OCI-LY3 (cell line): Measurements from ENCODE around the gene NGEF.

Experiments used
- H2AFZ ChIP-seq: fragments of 200-600, 300-600 bp; shearing (Covaris generic); 2 replicates; pipeline ENCODE4 v1.6.0; 2014; ENCODE audit warnings: antibody characterized with exemption, low read depth, low read length
- H3K27ac ChIP-seq: fragments of 200-600, 300-600 bp; sonication (generic); 2 replicates; pipeline ENCODE4 v1.5.1; 2014; ENCODE audit warnings: mild to moderate bottlenecking, low read length, moderate library complexity, mixed read lengths
- H3K27me3 ChIP-seq: fragments of 200-600, 300-600 bp; sonication (generic); 2 replicates; pipeline ENCODE4 v1.6.1; 2014; ENCODE audit warnings: low read depth, low read length, mixed read lengths
- H3K36me3 ChIP-seq: fragments of 200-600, 300-600 bp; sonication (generic); replicated peaks from 2 replicates; pipeline ENCODE3; 2014; ENCODE audit warnings: low read depth, low read length, mixed read lengths
- H3K4me1 ChIP-seq: fragments of 300-600, 200-600 bp; sonication (generic); 2 replicates; pipeline ENCODE4 v1.6.1; 2014; ENCODE audit warnings: low read length, mixed read lengths
- H3K4me2 ChIP-seq: fragments of 200-600, 300-600 bp; sonication (generic); 2 replicates; pipeline ENCODE4 v1.6.1; 2014; ENCODE audit warnings: low read length, mixed read lengths
- H3K4me3 ChIP-seq: fragments of 300-600, 200-600 bp; sonication (generic); 2 replicates; pipeline ENCODE4 v1.5.1; 2014; ENCODE audit warnings: antibody characterized with exemption, mild to moderate bottlenecking, low read length, moderate library complexity
- H3K79me2 ChIP-seq: fragments of 300-600, 200-600 bp; shearing (Covaris generic); 2 replicates; pipeline ENCODE4 v1.6.1; 2014; ENCODE audit warnings: mild to moderate bottlenecking, low read length, mixed read lengths
- H3K9ac ChIP-seq: fragments of 300-600, 200-600 bp; shearing (Covaris generic); 2 replicates; pipeline ENCODE4 v1.6.0; 2014; ENCODE audit warnings: mild to moderate bottlenecking, low read length, moderate library complexity
- H3K9me3 ChIP-seq: fragments of 200-600, 300-600 bp; shearing (Covaris generic); 2 replicates; pipeline ENCODE4 v1.6.1; 2014; ENCODE audit warnings: low read length, mixed read lengths; ENCODE audit not compliant: insufficient read depth
- H4K20me1 ChIP-seq: fragments of 200-600, 300-600 bp; sonication (generic); 2 replicates; pipeline ENCODE4 v1.6.1; 2016; ENCODE audit warnings: low read length, mixed read lengths; ENCODE audit not compliant: insufficient read depth
- EZH2phosphoT487 ChIP-seq: fragments of 200-600 bp; shearing (Covaris generic); IDR thresholded peaks from 2 replicates; pipeline ENCODE4 v1.6.1; 2018; ENCODE audit warnings: antibody characterized with exemption, mixed run types, low read depth
- TF ChIP-seq, protein P1 (sequence below): fragments of 200-600, 300-600 bp; sonication (generic); IDR thresholded peaks from 2 replicates; pipeline ENCODE4 v1.5.1; 2014; ENCODE audit warnings: antibody characterized with exemption, low read length, low read depth

NGEF gene

DNA sequence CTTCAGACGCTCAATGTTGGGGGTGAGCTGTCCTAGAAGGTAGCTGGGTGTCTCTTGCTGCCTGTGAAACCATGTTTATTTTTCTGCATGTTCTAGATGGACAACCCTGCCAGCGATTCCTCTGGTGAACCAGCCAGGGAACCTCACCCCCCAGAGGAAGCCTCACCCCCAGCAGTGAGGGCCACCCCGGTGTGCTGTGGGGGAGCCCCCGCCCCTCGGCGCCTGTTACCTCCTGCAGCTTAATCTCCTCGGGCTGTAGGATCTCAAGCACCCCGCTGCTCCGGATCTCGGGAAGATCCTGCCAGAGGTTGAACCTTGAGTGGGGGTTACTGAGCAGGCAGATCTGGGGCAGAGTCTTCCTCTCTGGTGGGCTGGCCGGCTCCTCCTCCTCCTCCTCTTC lies 93.0 kb downstream of the NGEF start:
- TF ChIP-seq, protein P1, sequence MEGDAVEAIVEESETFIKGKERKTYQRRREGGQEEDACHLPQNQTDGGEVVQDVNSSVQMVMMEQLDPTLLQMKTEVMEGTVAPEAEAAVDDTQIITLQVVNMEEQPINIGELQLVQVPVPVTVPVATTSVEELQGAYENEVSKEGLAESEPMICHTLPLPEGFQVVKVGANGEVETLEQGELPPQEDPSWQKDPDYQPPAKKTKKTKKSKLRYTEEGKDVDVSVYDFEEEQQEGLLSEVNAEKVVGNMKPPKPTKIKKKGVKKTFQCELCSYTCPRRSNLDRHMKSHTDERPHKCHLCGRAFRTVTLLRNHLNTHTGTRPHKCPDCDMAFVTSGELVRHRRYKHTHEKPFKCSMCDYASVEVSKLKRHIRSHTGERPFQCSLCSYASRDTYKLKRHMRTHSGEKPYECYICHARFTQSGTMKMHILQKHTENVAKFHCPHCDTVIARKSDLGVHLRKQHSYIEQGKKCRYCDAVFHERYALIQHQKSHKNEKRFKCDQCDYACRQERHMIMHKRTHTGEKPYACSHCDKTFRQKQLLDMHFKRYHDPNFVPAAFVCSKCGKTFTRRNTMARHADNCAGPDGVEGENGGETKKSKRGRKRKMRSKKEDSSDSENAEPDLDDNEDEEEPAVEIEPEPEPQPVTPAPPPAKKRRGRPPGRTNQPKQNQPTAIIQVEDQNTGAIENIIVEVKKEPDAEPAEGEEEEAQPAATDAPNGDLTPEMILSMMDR, result no peak
- TF ChIP-seq EZH2phosphoT487, result no peak
- Histone ChIP-seq H2AFZ (no peak overlapping the region), H3K27me3 (no peaks in the 10 kb centered on the region), H4K20me1 (no peaks in the 10 kb centered on the region), H3K4me1 (no peaks in the 10 kb centered on the region), H3K9me3 (no peaks in the 10 kb centered on the region), H3K9ac (no peak overlapping the region), H3K27ac (no peak overlapping the region), H3K36me3 (no peaks in the 10 kb centered on the region), H3K4me3 (no peak overlapping the region), H3K4me2 (no peak overlapping the region), H3K79me2 (no peaks in the 10 kb centered on the region)

DNA sequence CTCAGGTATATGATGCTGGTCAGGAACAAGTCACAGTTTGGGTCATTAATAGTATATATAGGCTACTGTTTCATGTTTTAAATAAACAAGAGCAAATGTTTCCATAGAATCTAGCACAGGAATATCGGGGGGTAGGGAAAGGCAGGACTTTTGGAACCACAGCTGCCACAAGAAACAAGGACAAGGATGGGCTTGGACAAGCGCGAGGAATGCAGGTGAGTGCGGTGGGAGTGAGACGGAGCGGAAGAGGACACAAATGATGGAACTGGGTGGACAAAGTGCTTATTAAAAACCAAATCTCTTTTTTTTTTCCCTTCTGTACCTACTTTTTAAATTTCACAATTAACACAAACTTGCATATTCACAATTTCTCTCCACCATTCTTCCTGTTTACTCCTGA lies 93.9 kb downstream of the NGEF start:
- Histone ChIP-seq H3K4me3 (no peak overlapping the region), H3K79me2 (no peaks in the 10 kb centered on the region), H3K4me1 (no peaks in the 10 kb centered on the region), H3K4me2 (no peak overlapping the region), H3K9ac (no peak overlapping the region), H3K27me3 (no peaks in the 10 kb centered on the region), H3K36me3 (no peaks in the 10 kb centered on the region), H3K9me3 (no peaks in the 10 kb centered on the region), H3K27ac (no peak overlapping the region), H4K20me1 (no peaks in the 10 kb centered on the region), H2AFZ (no peak overlapping the region)
- TF ChIP-seq, protein P1, result no peak
- no peak for TF ChIP-seq EZH2phosphoT487

DNA sequence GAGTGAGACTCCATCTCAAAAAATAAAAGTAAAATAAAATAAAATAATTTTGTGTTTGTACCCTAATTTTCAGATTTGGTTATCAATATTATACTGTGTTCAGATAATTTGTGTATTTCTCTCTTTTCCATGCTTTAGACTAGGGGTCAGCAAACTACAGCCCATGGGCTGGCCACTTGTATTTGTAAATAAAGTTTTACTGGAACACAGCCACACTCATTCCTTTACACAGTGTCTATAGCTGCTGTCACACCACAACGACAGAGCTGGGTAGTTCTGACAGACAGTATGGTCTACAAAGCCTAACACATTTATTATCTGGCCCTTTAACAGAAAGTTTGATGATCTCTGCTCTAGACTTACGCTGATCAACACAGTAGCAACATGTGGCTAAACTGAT lies 99.2 kb downstream of the NGEF start:
- H3K79me2 ChIP-seq, result no peaks in the 10 kb centered on the region
- no peak overlapping the region for H2AFZ ChIP-seq
- TF ChIP-seq EZH2phosphoT487, result no peak
- TF ChIP-seq, protein P1, result no peak
- no peaks in the 10 kb centered on the region for H3K36me3 ChIP-seq
- H3K4me1 ChIP-seq, result no peaks in the 10 kb centered on the region
- H4K20me1 ChIP-seq, result no peaks in the 10 kb centered on the region
- H3K4me3 ChIP-seq, result no peak overlapping the region
- no peaks in the 10 kb centered on the region for H3K9me3 ChIP-seq
- H3K4me2 ChIP-seq, result no peak overlapping the region
- peaks cover 7% of the 10 kb centered on the region; the same call in 1 of the 2 replicates for H3K27me3 ChIP-seq
- H3K9ac ChIP-seq, result no peak overlapping the region
- H3K27ac ChIP-seq, result no peak overlapping the region

DNA sequence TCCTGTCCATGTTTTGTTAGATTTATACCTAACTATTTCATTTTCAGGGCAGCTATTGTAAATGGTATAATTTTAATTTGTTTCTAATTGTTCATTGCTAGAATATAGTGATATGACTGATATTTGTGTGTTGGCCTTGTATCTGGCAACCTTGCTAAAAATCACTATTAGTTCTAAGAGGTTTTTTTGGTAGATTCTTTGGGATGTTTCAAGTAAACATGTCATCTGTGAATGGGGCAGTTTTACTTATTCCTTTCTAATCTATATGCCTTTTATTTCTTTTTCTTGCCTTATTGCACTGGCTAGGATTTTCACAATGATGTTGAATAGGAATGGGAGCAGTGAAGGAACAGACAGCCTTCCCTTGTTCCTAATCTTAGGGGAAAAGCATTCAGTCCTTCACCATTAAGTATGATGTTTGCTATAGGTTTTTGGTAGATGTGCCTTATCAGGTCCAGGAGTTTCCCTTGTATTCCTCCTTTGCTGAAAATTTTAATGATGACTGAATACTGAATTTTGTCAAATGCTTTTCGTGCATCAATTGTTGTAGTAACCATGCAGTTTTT lies 101.3 kb downstream of the NGEF start:
- Histone ChIP-seq H3K4me3 (no peak overlapping the region), H3K4me1 (no peaks in the 10 kb centered on the region), H3K9me3 (no peaks in the 10 kb centered on the region), H3K79me2 (no peaks in the 10 kb centered on the region), H2AFZ (no peak overlapping the region), H3K27ac (no peak overlapping the region), H3K9ac (no peak overlapping the region), H4K20me1 (no peaks in the 10 kb centered on the region), H3K27me3 (peaks cover 7% of the 10 kb centered on the region; the same call in 1 of the 2 replicates), H3K36me3 (no peaks in the 10 kb centered on the region), H3K4me2 (no peak overlapping the region)
- no peak for TF ChIP-seq EZH2phosphoT487
- TF ChIP-seq, protein P1, result no peak
